Dermis blood vessel endothelial cell (primary cell): ENCODE measurements around the gene SNX32. TPM values are rescaled to one million over a fixed set of nuclear protein-coding genes. Genes with fewer than 3 reads are reported as not detected.

Experiments used
- DNase-seq: peaks from one replicate; pipeline ENCODE4 v3.0.0; 2010
- total RNA-seq: library from RNA; depleted of rRNA; stranded (reverse); fragments of >200 nt; gene quantifications from 2 replicates; pipeline ENCODE4 v1.2.3, GENCODE V29; 2014

The SNX32 gene
- total RNA-seq = 0.17 and 0.33 TPM in 2 replicates

DNA sequence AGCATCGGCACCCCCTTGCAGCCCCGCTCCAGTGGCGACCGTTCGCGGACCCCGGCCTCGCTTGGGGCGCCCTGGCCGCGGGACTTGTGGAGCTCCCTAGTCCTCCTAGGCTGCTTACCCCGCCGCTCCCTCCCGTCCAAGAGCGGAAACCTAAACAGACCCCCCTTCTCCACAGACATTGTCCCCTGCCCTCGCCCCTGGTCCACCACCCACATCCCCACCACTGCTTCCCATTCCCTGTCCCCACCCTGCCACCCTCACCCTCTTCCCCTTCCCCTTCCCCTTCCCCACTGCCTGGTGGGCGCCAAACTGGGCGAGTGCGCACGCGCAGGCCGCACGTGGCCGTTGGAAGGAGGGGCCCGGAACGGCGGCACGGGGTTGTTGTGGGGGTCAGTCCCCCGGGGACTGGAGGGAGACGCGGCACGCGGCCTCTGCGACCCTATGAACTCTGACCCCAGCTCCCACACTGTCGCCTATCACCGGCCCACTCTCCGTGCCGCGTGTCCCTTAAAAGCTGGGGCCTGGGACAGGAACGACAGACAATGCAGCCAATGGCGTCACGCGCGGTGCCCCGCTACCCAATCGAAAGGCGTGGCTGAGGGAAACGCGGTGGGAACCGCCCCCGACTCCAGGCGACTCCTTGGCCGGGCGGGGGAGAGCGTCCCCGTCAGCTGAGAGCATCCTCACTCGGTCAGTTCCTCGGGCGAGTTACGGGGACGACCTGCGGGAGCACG, at the start of gene SNX32:
Gene SNX32, plus strand, starts transcription at position 667 of the 734 bp plus-strand sequence. CDS start 103 bp downstream, outside the sequence.
- peak; percentile 95 for DNase-seq

- DNase-seq = no peak
Measured at GRCh38 chr11:65785319-65786007, 48.3 kb upstream of the SNX32 start.

GRCh38 chr11:65786008-65786785, 47.6 kb upstream of the SNX32 start:
- no peak for DNase-seq

DNA sequence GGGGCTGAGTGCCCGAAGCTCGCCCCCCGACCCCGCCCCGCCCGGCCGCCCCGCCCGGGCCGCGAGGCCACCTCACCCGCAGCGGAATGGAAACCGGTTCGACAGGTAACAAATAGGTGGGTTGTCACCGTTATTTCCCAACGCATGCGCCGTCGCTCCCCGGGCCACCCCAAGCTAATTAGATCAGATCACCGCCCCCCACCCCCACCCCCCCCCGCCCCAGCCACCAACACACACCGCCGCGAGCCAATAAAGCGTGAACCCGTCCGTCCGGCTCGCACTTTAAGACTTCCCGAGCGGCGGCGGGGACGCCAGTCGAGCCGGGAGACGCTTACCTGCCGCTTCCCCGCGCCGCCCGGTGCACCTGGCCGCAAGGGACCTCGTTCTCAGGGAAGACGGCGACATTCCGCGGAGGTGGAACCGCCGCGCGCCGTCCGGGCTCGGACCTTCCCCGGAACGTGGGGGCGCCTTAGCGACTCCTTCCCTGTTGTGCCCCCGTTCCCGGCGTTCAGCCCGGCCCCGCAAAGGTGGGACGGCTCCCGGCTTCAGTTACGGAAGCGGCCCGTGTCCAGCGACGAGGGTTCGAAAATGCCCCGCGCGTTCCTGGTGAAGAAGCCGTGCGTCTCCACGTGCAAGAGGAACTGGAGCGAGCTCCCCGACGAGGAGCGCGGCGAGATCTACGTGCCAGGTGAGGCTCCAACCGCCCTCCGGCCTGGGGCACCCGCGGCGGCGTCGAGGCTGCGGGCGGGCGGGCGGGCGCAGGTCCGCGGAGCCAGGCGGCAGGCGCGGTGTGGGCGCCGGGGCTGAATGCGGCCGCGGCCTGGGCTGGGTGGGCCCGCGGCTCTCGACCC, 46.8 kb upstream of the SNX32 start, which contains the start of gene OVOL1:
Gene OVOL1, plus strand, starts transcription at position 278 of the 851 bp plus-strand sequence. Its CDS starts 311 bp downstream, at position 589.
- no peak for DNase-seq

DNA sequence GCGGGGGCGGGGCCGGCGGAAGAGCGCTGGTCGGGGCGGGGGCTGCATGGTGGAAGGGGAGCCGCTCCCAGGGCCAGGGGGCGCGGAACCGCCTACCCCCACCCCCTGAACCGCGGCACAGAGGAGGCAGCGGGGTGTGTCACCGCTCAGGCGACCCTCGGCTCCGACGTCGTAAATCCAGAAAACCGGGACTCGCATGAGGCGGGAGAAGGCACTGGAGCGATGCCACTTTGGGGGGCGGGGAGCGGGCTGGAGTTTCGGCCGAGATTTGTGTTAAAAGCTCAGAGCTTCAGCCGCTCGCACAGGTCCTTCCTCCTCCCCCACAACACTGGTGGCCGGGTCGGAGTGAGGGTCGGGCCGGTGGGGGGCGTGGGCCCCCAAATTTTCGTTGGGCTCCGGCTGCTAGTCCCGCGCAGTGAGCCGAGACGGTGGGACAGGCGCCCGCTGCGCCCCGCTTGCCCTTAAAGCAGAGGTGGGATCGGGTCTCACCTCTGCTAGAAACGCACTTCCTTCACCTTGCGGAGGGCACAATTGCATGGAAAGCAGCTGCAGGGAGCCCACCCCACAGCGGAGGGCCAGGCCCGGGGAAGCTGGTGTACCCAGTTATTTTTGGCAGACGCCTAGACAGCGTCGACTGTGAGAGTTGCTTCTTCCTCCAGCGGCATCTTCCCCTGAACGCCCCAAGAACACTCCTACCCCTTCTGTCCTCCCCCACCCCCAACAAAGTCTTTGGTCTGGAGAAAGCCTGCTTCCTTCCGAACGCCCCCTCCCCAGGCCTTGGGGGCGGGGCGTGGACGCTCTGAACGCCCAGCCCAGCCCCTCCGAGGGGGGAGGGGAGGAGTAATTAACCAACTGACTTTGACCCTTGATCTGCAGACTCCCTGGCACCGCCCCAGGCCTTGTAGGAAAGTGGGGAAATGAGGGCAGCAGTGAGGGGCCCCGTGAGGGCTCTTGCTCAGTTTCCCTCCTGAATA, 45.8 kb upstream of the SNX32 start:
- no peak for DNase-seq

DNA sequence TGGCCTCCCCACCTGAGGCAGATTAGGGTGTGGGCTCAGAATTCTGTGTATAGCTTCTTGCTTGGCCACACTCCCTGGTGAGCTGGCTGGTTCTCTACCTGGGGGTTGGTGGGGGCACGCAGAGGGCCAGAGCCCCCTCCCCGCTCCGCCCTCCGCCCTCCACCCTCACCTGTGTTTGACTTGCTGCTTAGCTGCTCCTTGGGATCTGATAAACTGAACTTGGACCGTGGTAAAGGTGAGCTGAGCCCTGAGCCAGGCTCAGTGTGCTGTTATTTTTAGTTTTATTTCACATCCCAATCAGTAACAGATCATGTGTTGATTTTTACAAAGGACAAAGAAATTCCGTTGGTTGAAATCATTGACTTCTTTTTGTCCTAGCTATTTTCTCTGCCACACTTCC, 44.9 kb upstream of the SNX32 start:
- no peak for DNase-seq

- DNase-seq = no peak
Measured at GRCh38 chr11:65789230-65790103, 44.3 kb upstream of the SNX32 start.

GRCh38 chr11:65790104-65790901, 43.5 kb upstream of the SNX32 start:
- no peak for DNase-seq

DNA sequence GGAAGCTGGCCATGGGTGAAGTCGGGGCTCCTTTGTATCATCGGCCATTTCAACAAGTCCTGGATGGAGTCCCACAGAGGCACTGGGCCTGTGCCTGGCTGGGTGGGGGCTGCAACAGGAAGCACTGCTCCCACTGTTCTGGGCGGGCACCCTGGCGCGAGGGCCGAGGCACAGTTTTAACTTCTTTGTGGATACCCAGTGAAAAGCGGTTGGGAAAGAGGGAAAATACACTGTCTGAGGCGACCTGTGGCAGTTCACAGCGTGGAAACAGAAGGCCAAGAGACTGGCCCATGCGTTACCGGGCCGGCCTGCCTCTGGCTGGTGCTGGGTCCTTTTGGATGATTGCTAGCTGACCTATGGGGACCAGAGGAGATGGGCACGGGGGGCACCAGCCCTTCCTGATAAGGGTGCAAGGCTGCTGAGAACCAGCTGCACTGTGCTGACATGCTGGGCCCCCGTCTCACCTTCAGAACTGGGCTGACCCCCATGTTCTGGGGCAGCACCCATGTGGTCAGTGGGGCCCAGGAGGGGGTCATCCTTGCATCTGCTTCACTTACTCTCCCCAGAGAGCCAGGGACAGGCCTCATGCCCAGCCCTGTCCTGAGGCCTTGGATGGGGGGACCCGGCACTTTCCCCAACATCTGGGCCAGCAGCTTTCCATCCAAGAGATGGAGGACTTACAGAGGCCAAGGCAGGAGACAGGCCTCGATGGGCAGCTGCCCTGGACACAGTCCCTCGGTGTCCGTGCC, 42.7 kb upstream of the SNX32 start:
- no peak for DNase-seq

- DNase-seq = no peak
Measured at GRCh38 chr11:65791719-65792213, 42.0 kb upstream of the SNX32 start.

DNA sequence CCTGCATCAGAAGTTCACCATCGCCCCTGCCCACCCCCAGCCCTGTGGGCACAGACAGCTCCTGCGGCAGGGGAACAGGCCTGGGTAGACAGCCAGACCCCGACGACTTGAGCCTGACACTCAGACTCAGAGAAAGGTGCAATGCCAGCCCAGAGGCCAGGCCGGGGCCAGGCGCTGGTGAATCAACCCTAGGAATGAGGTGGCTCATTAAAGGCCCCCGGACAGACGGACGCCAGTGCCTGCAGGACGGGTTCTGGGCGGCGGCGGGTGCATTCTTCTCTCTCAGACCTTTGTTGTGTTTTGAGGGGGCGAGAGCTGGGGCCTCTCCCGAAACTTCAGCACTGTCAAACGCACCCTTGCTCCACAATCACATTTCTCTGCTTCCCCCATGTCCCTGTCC, 41.3 kb upstream of the SNX32 start:
- DNase-seq = no peak

GRCh38 chr11:65793144-65793581, 40.6 kb upstream of the SNX32 start:
- DNase-seq = no peak

GRCh38 chr11:65793625-65794400, 40.0 kb upstream of the SNX32 start:
- DNase-seq = no peak

DNA sequence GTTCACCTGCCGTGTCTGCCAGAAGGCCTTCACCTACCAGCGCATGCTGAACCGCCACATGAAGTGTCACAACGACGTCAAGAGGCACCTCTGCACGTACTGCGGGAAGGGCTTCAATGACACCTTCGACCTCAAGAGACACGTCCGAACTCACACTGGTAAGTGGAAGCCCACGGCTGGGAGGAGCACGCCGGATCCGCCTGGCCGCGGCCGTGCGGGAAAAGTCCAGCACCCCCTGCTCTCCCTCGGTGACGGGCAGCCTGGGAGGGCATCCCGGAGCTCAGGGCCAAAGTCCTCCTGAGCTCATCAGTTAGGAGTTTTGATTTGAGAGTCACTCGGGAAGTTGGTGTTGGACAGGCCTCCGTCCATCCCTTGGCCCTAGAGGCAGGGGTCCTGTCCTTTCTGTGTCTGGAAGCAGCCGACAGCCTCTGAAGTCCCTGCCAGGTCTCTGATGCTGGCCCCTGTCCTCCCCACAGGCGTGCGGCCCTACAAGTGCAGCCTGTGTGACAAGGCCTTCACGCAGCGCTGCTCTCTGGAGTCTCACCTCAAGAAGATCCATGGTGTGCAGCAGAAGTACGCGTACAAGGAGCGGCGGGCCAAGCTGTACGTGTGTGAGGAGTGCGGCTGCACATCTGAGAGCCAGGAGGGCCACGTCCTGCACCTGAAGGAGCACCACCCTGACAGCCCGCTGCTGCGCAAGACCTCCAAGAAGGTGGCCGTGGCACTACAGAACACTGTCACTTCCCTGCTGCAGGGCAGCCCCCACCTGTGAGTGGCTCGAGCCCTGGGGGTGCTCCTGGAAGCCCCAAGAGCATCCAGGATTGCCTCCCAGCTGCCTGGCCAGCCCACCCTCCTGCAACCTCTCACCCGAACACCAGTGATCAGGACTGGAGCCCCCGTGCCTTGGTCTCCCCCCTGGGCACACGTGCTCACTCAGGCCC, 38.9 kb upstream of the SNX32 start:
- no peak for DNase-seq

GRCh38 chr11:65796726-65797601, 36.8 kb upstream of the SNX32 start:
- no peak for DNase-seq
